DOHH2 (cell line): ENCODE data around the gene ZNF157.
"Not testable (repeated sequence)": the region's sequence is repeated elsewhere in the genome, so short reads cannot be mapped to it uniquely, and the experiment has no call there.

ENCODE experiments used
- H3F3A ChIP-seq: fragments of 200-600 bp; sonication (generic), shearing (Covaris generic); 2 replicates; pipeline ENCODE4 v1.6.0; 2016; ENCODE audit warnings: antibody characterized with exemption, mild to moderate bottlenecking; ENCODE audit not compliant: control insufficient read depth, insufficient read depth
- H3K27ac ChIP-seq: fragments of 200-600 bp; sonication (generic); 2 replicates; pipeline ENCODE4 v1.5.1; 2014; ENCODE audit warnings: low read depth, mild to moderate bottlenecking, low read length, moderate library complexity
- H3K27me3 ChIP-seq: fragments of 200-600 bp; sonication (generic); 2 replicates; pipeline ENCODE4 v1.6.1; 2014; ENCODE audit warnings: mild to moderate bottlenecking, low read length, mixed read lengths; ENCODE audit not compliant: control insufficient read depth
- H3K36me3 ChIP-seq: fragments of 200-600 bp; sonication (generic); 2 replicates; pipeline ENCODE4 v1.6.1; 2014; ENCODE audit warnings: mild to moderate bottlenecking, low read length, moderate library complexity, mixed read lengths; ENCODE audit not compliant: control insufficient read depth
- H3K4me1 ChIP-seq: fragments of 200-600 bp; sonication (generic); 2 replicates; pipeline ENCODE4 v1.6.1; 2014; ENCODE audit warnings: mild to moderate bottlenecking, low read length, mixed read lengths; ENCODE audit not compliant: control insufficient read depth
- H3K4me2 ChIP-seq: fragments of 200-600 bp; sonication (generic); 2 replicates; pipeline ENCODE4 v1.6.0; 2014; ENCODE audit warnings: mild to moderate bottlenecking, low read length, moderate library complexity
- H3K4me3 ChIP-seq: fragments of 200-600 bp; sonication (generic); 2 replicates; pipeline ENCODE4 v1.5.1; 2014; ENCODE audit warnings: mild to moderate bottlenecking, low read length, mixed read lengths
- H3K79me2 ChIP-seq: fragments of 200-600 bp; sonication (generic); 2 replicates; pipeline ENCODE4 v1.6.1; 2014; ENCODE audit warnings: mild to moderate bottlenecking, low read length, mixed read lengths; ENCODE audit not compliant: control insufficient read depth
- H3K9me2 ChIP-seq: fragments of 200-600 bp; sonication (generic); replicated peaks from 2 replicates; pipeline ENCODE4 v1.6.1; 2014; ENCODE audit warnings: mild to moderate bottlenecking, low read length, mixed read lengths; ENCODE audit not compliant: control insufficient read depth
- H3K9me3 ChIP-seq: fragments of 200-600 bp; sonication (generic); 2 replicates; pipeline ENCODE4 v1.6.1; 2014; ENCODE audit warnings: antibody characterized with exemption, low read length, mixed read lengths; ENCODE audit not compliant: control insufficient read depth, insufficient read depth
- H4K20me1 ChIP-seq: fragments of 200-600 bp; sonication (generic); 2 replicates; pipeline ENCODE4 v1.6.0; 2014; ENCODE audit warnings: low read depth, mild to moderate bottlenecking, antibody characterized with exemption, low read length, moderate library complexity; ENCODE audit not compliant: control insufficient read depth, insufficient read depth
- CTCF ChIP-seq: fragments of 200-600 bp; sonication (generic); IDR thresholded peaks from one replicate; pipeline ENCODE4 v1.5.1; 2014; ENCODE audit warnings: antibody characterized with exemption, mild to moderate bottlenecking, low read depth, low read length; ENCODE audit not compliant: poor library complexity, severe bottlenecking
- EZH2phosphoT487 ChIP-seq: fragments of 200-600 bp; sonication (generic); IDR thresholded peaks from 2 replicates; pipeline ENCODE4 v1.6.1; 2017; ENCODE audit warnings: borderline replicate concordance, mild to moderate bottlenecking, antibody characterized with exemption, low read length, moderate library complexity, mixed read lengths

ZNF157 gene

DNA sequence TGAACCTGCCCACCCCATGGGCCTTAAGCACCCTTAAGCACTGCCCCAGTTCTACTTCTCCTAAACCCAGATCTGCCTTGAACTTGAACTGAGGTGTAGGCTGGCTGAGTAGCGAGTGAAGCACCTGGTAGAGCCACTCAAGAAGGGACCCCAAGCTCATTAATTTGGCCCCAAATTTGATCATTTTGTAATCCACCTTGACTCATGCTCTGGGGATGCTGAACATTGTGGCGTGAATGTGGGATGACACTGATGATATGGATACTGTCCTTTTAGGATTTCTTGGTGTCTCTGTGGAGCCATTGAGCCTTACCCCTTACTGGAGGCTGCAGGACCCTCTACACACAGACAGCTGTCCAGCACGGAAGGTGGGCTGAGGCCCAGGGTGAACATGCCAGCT, at the start of gene ZNF157:
Gene ZNF157 (plus strand): TSS at position 301 of the 400 bp plus-strand sequence. CDS start 91 bp downstream, at position 392.
- no peaks in the 10 kb centered on the region for H3K9me3 ChIP-seq
- H4K20me1 ChIP-seq, result no peaks in the 10 kb centered on the region
- no peaks in the 10 kb centered on the region for H3K27me3 ChIP-seq
- H3K9me2 ChIP-seq, result no peaks in the 10 kb centered on the region
- H3F3A ChIP-seq, result no peaks in the 10 kb centered on the region
- no peaks in the 10 kb centered on the region for H3K79me2 ChIP-seq
- no peak within 1 kb of the TSS for H3K4me2 ChIP-seq
- TF ChIP-seq EZH2phosphoT487 (no peak), CTCF (no peak)
- H3K4me3 ChIP-seq, result no peak within 1 kb of the TSS
- no peak within 1 kb of the TSS for H3K27ac ChIP-seq
- H3K4me1 ChIP-seq, result peaks cover 6% of the 10 kb centered on the region
- no peaks in the 10 kb centered on the region for H3K36me3 ChIP-seq

- Histone ChIP-seq H3K9me2 (no peaks in the 10 kb centered on the region), H3K27ac (no peak overlapping the region), H3K27me3 (no peaks in the 10 kb centered on the region), H3F3A (no peaks in the 10 kb centered on the region), H3K4me1 (no peaks in the 10 kb centered on the region), H3K36me3 (no peaks in the 10 kb centered on the region), H4K20me1 (no peaks in the 10 kb centered on the region), H3K4me2 (no peak overlapping the region), H3K4me3 (no peak overlapping the region), H3K9me3 (no peaks in the 10 kb centered on the region), H3K79me2 (no peaks in the 10 kb centered on the region)
- TF ChIP-seq CTCF (no peak), EZH2phosphoT487 (no peak)
Observed at GRCh38 chrX:47321386-47321785, 49.0 kb upstream of the ZNF157 start.

DNA sequence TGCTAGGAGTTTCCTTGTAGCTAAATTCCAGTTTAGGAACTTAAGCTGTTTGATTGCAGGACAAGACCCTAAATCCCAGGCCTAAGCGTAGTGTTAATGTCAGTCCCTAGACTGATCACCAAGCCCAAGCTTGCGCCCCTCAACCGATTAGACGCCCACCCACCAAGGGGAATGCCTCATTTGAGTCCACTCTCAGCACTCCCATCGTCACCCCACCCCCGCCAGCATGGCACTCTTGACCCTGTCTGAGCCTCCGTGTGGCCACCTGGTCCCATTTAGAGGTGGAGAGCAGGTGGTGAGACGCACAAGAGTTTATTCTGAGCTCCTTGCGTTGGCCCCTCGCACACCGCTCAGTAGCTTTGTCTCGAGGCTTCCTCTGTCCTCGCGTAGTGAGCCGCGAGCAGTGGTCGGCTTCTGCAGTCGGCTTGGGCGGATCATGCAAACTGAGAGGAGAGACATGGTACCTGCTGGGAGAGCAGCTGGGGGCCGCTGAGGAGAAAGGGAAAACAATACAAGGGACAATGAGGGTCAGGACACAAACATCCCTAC, 48.5 kb upstream of the ZNF157 start:
- no peak overlapping the region for H3K27ac ChIP-seq
- no peaks in the 10 kb centered on the region for H3K36me3 ChIP-seq
- H3K9me2 ChIP-seq, result no peaks in the 10 kb centered on the region
- no peaks in the 10 kb centered on the region for H4K20me1 ChIP-seq
- H3K4me3 ChIP-seq, result no peak overlapping the region
- H3K27me3 ChIP-seq, result no peaks in the 10 kb centered on the region
- TF ChIP-seq EZH2phosphoT487 (no peak), CTCF (no peak)
- H3K9me3 ChIP-seq, result no peaks in the 10 kb centered on the region
- H3K79me2 ChIP-seq, result no peaks in the 10 kb centered on the region
- H3K4me2 ChIP-seq, result no peak overlapping the region
- no peaks in the 10 kb centered on the region for H3K4me1 ChIP-seq
- no peaks in the 10 kb centered on the region for H3F3A ChIP-seq

- Histone ChIP-seq H4K20me1 (no peaks in the 10 kb centered on the region), H3K36me3 (no peaks in the 10 kb centered on the region), H3K4me1 (no peaks in the 10 kb centered on the region), H3K4me3 (no peak overlapping the region), H3K79me2 (no peaks in the 10 kb centered on the region), H3K9me2 (no peaks in the 10 kb centered on the region), H3K9me3 (no peaks in the 10 kb centered on the region), H3K27ac (no peak overlapping the region), H3K27me3 (no peaks in the 10 kb centered on the region), H3K4me2 (no peak overlapping the region), H3F3A (no peaks in the 10 kb centered on the region)
- TF ChIP-seq CTCF, result no peak
- no peak for TF ChIP-seq EZH2phosphoT487
Observed at GRCh38 chrX:47327902-47328301, 42.5 kb upstream of the ZNF157 start.

GRCh38 chrX:47332729-47333128, 37.6 kb upstream of the ZNF157 start:
- not testable (repeated sequence) for H3K36me3 ChIP-seq

More at GRCh38 chrX:47332729-47333128, 37.6 kb upstream of the ZNF157 start:
- not testable (repeated sequence) for H3F3A ChIP-seq, H3K9me2 ChIP-seq, H3K27me3 ChIP-seq, H3K79me2 ChIP-seq, H3K9me3 ChIP-seq, H3K4me3 ChIP-seq, H3K27ac ChIP-seq, H3K4me1 ChIP-seq, H3K4me2 ChIP-seq, H4K20me1 ChIP-seq
